Motor neuron (in vitro differentiated cells): ENCODE data around the gene ERN1. TPM values are rescaled to one million over a fixed set of nuclear protein-coding genes. Genes with fewer than 3 reads are reported as not detected.
A peak's percentile ranks its signal among the peaks of the same experiment; 100 is the strongest.
"Not testable (repeated sequence)": the region's sequence is repeated elsewhere in the genome, so short reads cannot be mapped to it uniquely, and the experiment has no call there.

Experiments
- ATAC-seq, 8 experiments: fragments of 200-7000 bp; cut with Tn5 transposase; replicated peaks in 6 of 8; 2 replicates each; pipeline ENCODE4 v1.8.0; 2021; ENCODE audit warnings: mild to moderate bottlenecking in 8 of 8, moderate library complexity in 8 of 8
- H3K27ac ChIP-seq, 2 donors: fragments of 250-450 bp; sonication (Bioruptor Pico); 2 replicates each; pipeline ENCODE4 v1.9.0; 2021; ENCODE audit warnings: antibody characterized with exemption in 2 of 2, mild to moderate bottlenecking in 2 of 2, moderate library complexity in 1 of 2
- H3K4me1 ChIP-seq, 2 donors: fragments of 250-450 bp; sonication (Bioruptor Pico); replicated peaks in 1 of 2; 2 replicates each; pipeline ENCODE4 v1.6.1; 2021; ENCODE audit warnings: antibody characterized with exemption in 2 of 2, mild to moderate bottlenecking in 2 of 2, moderate library complexity in 1 of 2
- H3K4me3 ChIP-seq, 5 donors: fragments of 250-450 bp; sonication (Bioruptor Pico); 2 replicates each; pipeline ENCODE4 v1.9.0; 2021; ENCODE audit warnings: antibody characterized with exemption in 5 of 5, mild to moderate bottlenecking in 5 of 5, moderate library complexity in 4 of 5
- WGBS, 10 experiments: fragments of 450-650 bp; shearing (Covaris generic); methylation state at CpG; one replicate each; pipeline ENCODE4 v1.0.0; 2022; 5-methylcytosine and 5-hydroxymethylcytosine counted together
- in situ Hi-C, 9 experiments: fragments of 400-800 bp; cut with MboI; loops; one replicate each; pipeline ENCODE4 v1.15.0; 2021; ENCODE audit warnings: low sequenced_read_pairs in 9 of 9, low pct_unique_long_range_greater_than_20kb in 2 of 9; ENCODE audit not compliant: unreplicated experiment in 9 of 9
- total RNA-seq, 8 experiments: library from RNA; unstranded; fragments of 300-600 nt; gene quantifications; 2 replicates each; pipeline versions ENCODE4 v1.2.3 to v1.2.4, GENCODE V29; 2022

Gene ERN1
- total RNA-seq, 8 experiments from 2014 or later = 2.3 to 10.4 (median 5.0) TPM

GRCh38 chr17:64016974-64017373, 113.0 kb downstream of the ERN1 start:
- Histone ChIP-seq H3K4me1 (no peaks in the 10 kb centered on the region), H3K27ac (no peak overlapping the region), H3K4me3 (no peak overlapping the region)
- 65 to 100% (median 93%) methylated on average over 1 to 3 of the region's 3 CpGs for WGBS, 10 experiments
- in situ Hi-C loops = loop anchor here in 2 of 9 experiments (10.0 to 25.0 kb wide), 2 partner anchors 92 to 105 kb away; partner anchors contain the start of genes CSHL1 (in 1 of the 2) and GH1 (in 1 of the 2)
- no peak for ATAC-seq

GRCh38 chr17:64016231-64016784, 113.6 kb downstream of the ERN1 start:
- Histone ChIP-seq H3K27ac (no peak overlapping the region), H3K4me1 (no peaks in the 10 kb centered on the region), H3K4me3 (no peak overlapping the region)
- in situ Hi-C loops = loop anchor here in 2 of 9 experiments (10.0 to 25.0 kb wide), 2 partner anchors 92 to 104 kb away; partner anchors contain the start of genes CSHL1 (in 1 of the 2) and GH1 (in 1 of the 2)
- ATAC-seq = peak in 1 of 8 experiments; percentile 38
- 0 to 100% (median 58%) methylated on average over 1 to 5 of the region's 5 CpGs; no CpG with 5 or more reads in 1 of the 10 experiments for WGBS, 10 experiments

GRCh38 chr17:64015447-64015846, 114.5 kb downstream of the ERN1 start:
- Histone ChIP-seq H3K4me3 (no peak overlapping the region), H3K27ac (no peak overlapping the region), H3K4me1 (no peaks in the 10 kb centered on the region)
- in situ Hi-C loops = loop anchor here in 2 of 9 experiments (10.0 to 25.0 kb wide), 2 partner anchors 91 to 103 kb away; partner anchors contain the start of genes CSHL1 (in 1 of the 2) and GH1 (in 1 of the 2)
- WGBS, 10 experiments = 74 to 100% (median 87%) methylated on average over 2 to 6 of the region's 6 CpGs
- no peak for ATAC-seq

- no peak for ATAC-seq
- 0 to 100% (median 46%) methylated on average over 1 to 7 of the region's 8 CpGs; no CpG with 5 or more reads in 1 of the 10 experiments for WGBS, 10 experiments
- in situ Hi-C loops = loop anchor here in 2 of 9 experiments (10.0 to 25.0 kb wide), 2 partner anchors 85 to 97 kb away; partner anchors contain the start of genes CSHL1 (in 1 of the 2) and GH1 (in 1 of the 2)
Observed at GRCh38 chr17:64009571-64010402, 120.2 kb downstream of the ERN1 start.

GRCh38 chr17:64008830-64009229, 121.1 kb downstream of the ERN1 start:
- no peak for ATAC-seq
- in situ Hi-C loops = loop anchor here in 1 of 9 experiments (25.0 kb wide), 1 partner anchor 97 kb away; the partner anchor contains the start of genes CSHL1 and GH1
- Histone ChIP-seq H3K4me3 (no peak overlapping the region), H3K27ac (no peak overlapping the region), H3K4me1 (peaks cover 0 to 3% of the 10 kb centered on the region in 2 donors)
- 48 to 100% (median 75%) methylated on average over 1 to 3 of the region's 4 CpGs; no CpG with 5 or more reads in 5 of the 10 experiments for WGBS, 10 experiments

More at GRCh38 chr17:64009571-64010402, 120.2 kb downstream of the ERN1 start:
- Histone ChIP-seq H3K4me3 (no peak overlapping the region), H3K4me1 (peaks cover 0 to 3% of the 10 kb centered on the region in 2 donors), H3K27ac (no peak overlapping the region)

- WGBS, 10 experiments = 51 to 100% (median 86%) methylated on average over 1 to 4 of the region's 5 CpGs; no CpG with 5 or more reads in 3 of the 10 experiments
- no peak for ATAC-seq
- in situ Hi-C loops = loop anchor here in 1 of 9 experiments (25.0 kb wide), 1 partner anchor 96 kb away; the partner anchor contains the start of genes CSHL1 and GH1
- H3K4me1 ChIP-seq = peaks cover 0 to 3% of the 10 kb centered on the region in 2 donors
- no peak overlapping the region for H3K27ac ChIP-seq
- no peak overlapping the region for H3K4me3 ChIP-seq
Observed at GRCh38 chr17:64008346-64008745, 121.6 kb downstream of the ERN1 start.

- in situ Hi-C loops = loop anchor here in 1 of 9 experiments (25.0 kb wide), 1 partner anchor 96 kb away; the partner anchor contains the start of genes CSHL1 and GH1
- ATAC-seq = peak in 1 of 8 experiments; percentile 40
- no peak overlapping the region for H3K27ac ChIP-seq
- H3K4me1 ChIP-seq = peaks cover 0 to 3% of the 10 kb centered on the region in 2 donors
- 40 to 60% methylated on average over 1 of the region's 5 CpGs; no CpG with 5 or more reads in 8 of the 10 experiments for WGBS, 10 experiments
- H3K4me3 ChIP-seq = no peak overlapping the region
Observed at GRCh38 chr17:64007838-64008282, 122.1 kb downstream of the ERN1 start.

GRCh38 chr17:64007089-64007837, 122.7 kb downstream of the ERN1 start:
- not testable (repeated sequence) for ATAC-seq, H3K4me1 ChIP-seq, H3K27ac ChIP-seq, H3K4me3 ChIP-seq
- 79 to 100% (median 89%) methylated on average over 1 to 4 of the region's 5 CpGs; no CpG with 5 or more reads in 4 of the 10 experiments for WGBS, 10 experiments
- in situ Hi-C loops = loop anchor here in 1 of 9 experiments (25.0 kb wide), 1 partner anchor 95 kb away; the partner anchor contains the start of genes CSHL1 and GH1

- WGBS, 10 experiments = 80 to 91% (median 90%) methylated on average over 2 to 7 of the region's 13 CpGs; no CpG with 5 or more reads in 7 of the 10 experiments
- in situ Hi-C loops = loop anchor here in 1 of 9 experiments (25.0 kb wide), 1 partner anchor 94 kb away; the partner anchor contains the start of genes CSHL1 and GH1
- no peak overlapping the region for H3K27ac ChIP-seq
- ATAC-seq = peak in 6 of 8 experiments; percentile 25 to 74 (median 40)
- H3K4me3 ChIP-seq = no peak overlapping the region
- peaks cover 0 to 3% of the 10 kb centered on the region in 2 donors for H3K4me1 ChIP-seq
Observed at GRCh38 chr17:64006361-64007088, 123.4 kb downstream of the ERN1 start.

GRCh38 chr17:64005734-64006167, 124.2 kb downstream of the ERN1 start:
- in situ Hi-C loops = loop anchor here in 1 of 9 experiments (25.0 kb wide), 1 partner anchor 93 kb away; the partner anchor contains the start of genes CSHL1 and GH1
- 60 to 100% methylated on average over 1 of the region's 6 CpGs; no CpG with 5 or more reads in 8 of the 10 experiments for WGBS, 10 experiments
- H3K27ac ChIP-seq = no peak overlapping the region
- H3K4me3 ChIP-seq = no peak overlapping the region
- H3K4me1 ChIP-seq = peaks cover 0 to 3% of the 10 kb centered on the region in 2 donors
- peak in 6 of 8 experiments; percentile 18 to 87 (median 56) for ATAC-seq
